Measurements from ENCODE around the gene RIC1. TPM values are rescaled to one million over a fixed set of nuclear protein-coding genes. Genes with fewer than 3 reads are reported as not detected.

RIC1 gene
- total RNA-seq, 1 donor from 2014 or later = 23.9 TPM

GRCh38 chr9:5586391-5586802 is 42.5 kb upstream of the RIC1 start:
- intact Hi-C loops (cut with DNase I) = no loop called here
- no peak for DNase-seq
- Histone ChIP-seq H3K36me3 (no peaks in the 10 kb centered on the region), H3K4me3 (no peak overlapping the region), H3K27ac (no peak overlapping the region), H3K9me3 (no peaks in the 10 kb centered on the region), H3K4me1 (peaks cover 7% of the 10 kb centered on the region), H3K27me3 (no peaks in the 10 kb centered on the region)
- ATAC-seq = no peak
- TF ChIP-seq, protein P1, sequence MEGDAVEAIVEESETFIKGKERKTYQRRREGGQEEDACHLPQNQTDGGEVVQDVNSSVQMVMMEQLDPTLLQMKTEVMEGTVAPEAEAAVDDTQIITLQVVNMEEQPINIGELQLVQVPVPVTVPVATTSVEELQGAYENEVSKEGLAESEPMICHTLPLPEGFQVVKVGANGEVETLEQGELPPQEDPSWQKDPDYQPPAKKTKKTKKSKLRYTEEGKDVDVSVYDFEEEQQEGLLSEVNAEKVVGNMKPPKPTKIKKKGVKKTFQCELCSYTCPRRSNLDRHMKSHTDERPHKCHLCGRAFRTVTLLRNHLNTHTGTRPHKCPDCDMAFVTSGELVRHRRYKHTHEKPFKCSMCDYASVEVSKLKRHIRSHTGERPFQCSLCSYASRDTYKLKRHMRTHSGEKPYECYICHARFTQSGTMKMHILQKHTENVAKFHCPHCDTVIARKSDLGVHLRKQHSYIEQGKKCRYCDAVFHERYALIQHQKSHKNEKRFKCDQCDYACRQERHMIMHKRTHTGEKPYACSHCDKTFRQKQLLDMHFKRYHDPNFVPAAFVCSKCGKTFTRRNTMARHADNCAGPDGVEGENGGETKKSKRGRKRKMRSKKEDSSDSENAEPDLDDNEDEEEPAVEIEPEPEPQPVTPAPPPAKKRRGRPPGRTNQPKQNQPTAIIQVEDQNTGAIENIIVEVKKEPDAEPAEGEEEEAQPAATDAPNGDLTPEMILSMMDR (IDR thresholded peaks at IDR 0.05) = no peak

- Histone ChIP-seq H3K4me1 (peaks cover 7% of the 10 kb centered on the region), H3K36me3 (no peaks in the 10 kb centered on the region), H3K4me3 (no peak overlapping the region), H3K27ac (no peak overlapping the region), H3K9me3 (no peaks in the 10 kb centered on the region), H3K27me3 (no peaks in the 10 kb centered on the region)
- TF ChIP-seq, protein P1 (IDR thresholded peaks at IDR 0.05) = no peak
- ATAC-seq (no peak), DNase-seq (no peak)
- intact Hi-C loops (cut with DNase I) = no loop called here
Measured at GRCh38 chr9:5587024-5587423, 41.9 kb upstream of the RIC1 start.

- TF ChIP-seq, protein P1 (IDR thresholded peaks at IDR 0.05) = no peak
- no peaks in the 10 kb centered on the region for H3K9me3 ChIP-seq
- intact Hi-C loops (cut with DNase I) = loop anchor here (10.0 kb wide), 1 partner anchor 407 kb away; the partner anchor contains the start of gene INSL6
- ATAC-seq = no peak
- DNase-seq = no peak
- no peaks in the 10 kb centered on the region for H3K27me3 ChIP-seq
- H3K27ac ChIP-seq = no peak overlapping the region
- no peaks in the 10 kb centered on the region for H3K36me3 ChIP-seq
- no peaks in the 10 kb centered on the region for H3K4me1 ChIP-seq
- H3K4me3 ChIP-seq = no peak overlapping the region
Measured at GRCh38 chr9:5592231-5592630, 36.7 kb upstream of the RIC1 start.

DNA sequence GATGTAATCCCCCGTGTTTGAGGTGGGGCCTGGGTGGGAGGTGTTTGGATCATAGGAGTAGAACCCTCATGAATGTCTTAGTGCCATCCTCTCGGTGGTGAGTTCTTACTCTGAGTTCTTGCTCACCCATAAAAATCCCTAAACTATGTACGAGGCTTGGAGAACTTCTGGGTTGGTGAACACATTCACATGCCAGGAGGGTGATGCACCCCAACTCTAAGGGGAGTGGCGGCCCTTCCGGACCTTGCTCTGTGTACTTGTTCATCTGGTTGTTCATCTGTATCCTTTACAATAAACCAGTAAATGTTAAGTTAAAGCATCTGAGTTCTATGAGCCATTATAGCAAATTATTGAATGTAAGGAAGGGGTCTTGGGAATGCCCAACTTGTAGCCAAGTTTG is 36.0 kb upstream of the RIC1 start:
- Histone ChIP-seq H3K27me3 (no peaks in the 10 kb centered on the region), H3K9me3 (no peaks in the 10 kb centered on the region), H3K4me1 (no peaks in the 10 kb centered on the region), H3K4me3 (no peak overlapping the region), H3K27ac (no peak overlapping the region), H3K36me3 (no peaks in the 10 kb centered on the region)
- ATAC-seq = no peak
- DNase-seq = no peak
- intact Hi-C loops (cut with DNase I) = loop anchor here (10.0 kb wide), 1 partner anchor 408 kb away; the partner anchor contains the start of gene INSL6
- TF ChIP-seq, protein P1 (IDR thresholded peaks at IDR 0.05) = no peak

DNA sequence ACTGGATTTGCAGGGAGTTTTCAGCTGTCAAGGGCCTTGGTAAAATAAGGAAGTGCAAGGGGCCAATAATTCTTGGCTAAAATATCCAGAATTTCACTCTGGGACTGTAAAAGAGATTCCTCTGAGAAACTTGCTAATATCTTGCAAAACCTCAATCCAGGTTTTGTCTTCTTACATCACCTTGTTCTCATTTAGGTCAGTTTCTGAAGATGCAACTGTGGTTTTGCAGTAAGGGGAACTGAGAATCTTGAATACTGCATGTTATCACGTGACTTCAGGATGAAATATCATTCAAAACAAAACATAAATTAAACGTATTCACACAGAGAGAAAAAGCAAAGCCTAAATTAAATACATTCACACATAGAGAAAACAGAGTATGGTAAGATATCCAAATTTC is 35.0 kb upstream of the RIC1 start:
- TF ChIP-seq, protein P1 (IDR thresholded peaks at IDR 0.05) = no peak
- Histone ChIP-seq H3K4me1 (no peaks in the 10 kb centered on the region), H3K27ac (no peak overlapping the region), H3K4me3 (no peak overlapping the region), H3K36me3 (no peaks in the 10 kb centered on the region), H3K9me3 (no peaks in the 10 kb centered on the region), H3K27me3 (no peaks in the 10 kb centered on the region)
- ATAC-seq (no peak), DNase-seq (no peak)
- intact Hi-C loops (cut with DNase I) = loop anchor here (10.0 kb wide), 1 partner anchor 409 kb away; the partner anchor contains the start of gene INSL6

DNA sequence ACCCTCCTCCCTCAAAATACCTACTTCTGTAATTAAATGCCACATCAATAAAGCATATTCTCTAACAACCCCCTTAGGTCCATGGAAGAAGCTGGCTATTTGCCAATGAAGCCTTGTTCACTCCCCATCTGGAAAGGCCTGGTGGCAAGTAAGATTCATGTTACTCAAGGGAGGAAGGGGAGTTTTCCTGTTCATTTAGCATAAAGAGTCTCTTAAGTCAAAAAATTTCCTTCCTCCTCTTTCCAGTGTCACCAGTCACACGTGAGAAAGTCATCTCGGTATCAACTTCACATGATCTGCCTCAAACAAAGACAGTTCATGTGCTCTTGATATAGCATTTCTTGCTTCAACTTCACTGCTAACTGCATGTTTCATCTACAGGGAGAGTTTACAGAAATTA is 32.7 kb upstream of the RIC1 start:
- Histone ChIP-seq H3K4me1 (no peaks in the 10 kb centered on the region), H3K36me3 (no peaks in the 10 kb centered on the region), H3K9me3 (no peaks in the 10 kb centered on the region), H3K27ac (no peak overlapping the region), H3K4me3 (no peak overlapping the region), H3K27me3 (no peaks in the 10 kb centered on the region)
- intact Hi-C loops (cut with DNase I) = loop anchor here (5.0 to 10.0 kb wide), 2 partner anchors 411 to 609 kb away; partner anchors contain the start of genes INSL6 and JAK2
- TF ChIP-seq, protein P1 (IDR thresholded peaks at IDR 0.05) = no peak
- DNase-seq (no peak), ATAC-seq (no peak)

Measured in upper lobe of right lung (tissue), 1 donor.